Aorta (tissue), 5 donors: ENCODE measurements around the gene TFPI2. TPM values are rescaled to one million over a fixed set of nuclear protein-coding genes. Genes with fewer than 3 reads are reported as not detected.

ENCODE experiments used
- ATAC-seq: fragments of 200-7000 bp; cut with Tn5 transposase; one replicate; pipeline ENCODE4 v1.9.1; 2022; ENCODE audit warnings: moderate library complexity; ENCODE audit not compliant: low FRiP score
- DNase-seq, 2 donors: peaks; one replicate each; pipeline ENCODE4 v3.0.0-alpha.2; 2020
- H3K27ac ChIP-seq, 2 donors: one replicate each; pipeline ENCODE4 v1.5.1; 2013; ENCODE audit warnings: low read length in 2 of 2, mild to moderate bottlenecking in 2 of 2, moderate library complexity in 2 of 2, control low read depth in 1 of 2, inconsistent platforms in 1 of 2, low read depth in 1 of 2
- H3K27me3 ChIP-seq, 2 donors: one replicate each; pipeline ENCODE4 v1.6.1; 2013; ENCODE audit warnings: control low read depth in 1 of 2, low read length in 1 of 2, mild to moderate bottlenecking in 1 of 2, moderate library complexity in 1 of 2; ENCODE audit not compliant: insufficient read depth in 2 of 2, control insufficient read depth in 1 of 2
- H3K36me3 ChIP-seq, 2 donors: one replicate each; pipeline ENCODE4 v1.6.1; 2013; ENCODE audit warnings: control low read depth in 1 of 2, low read length in 1 of 2, mild to moderate bottlenecking in 1 of 2; ENCODE audit not compliant: insufficient read depth in 2 of 2, control insufficient read depth in 1 of 2
- H3K4me1 ChIP-seq, 2 donors: one replicate each; pipeline ENCODE4 v1.6.1; 2013; ENCODE audit warnings: low read length in 2 of 2, control low read depth in 1 of 2, mild to moderate bottlenecking in 1 of 2, moderate library complexity in 1 of 2; ENCODE audit not compliant: insufficient read depth in 2 of 2, control insufficient read depth in 1 of 2
- H3K4me3 ChIP-seq, 2 donors: one replicate each; pipeline ENCODE4 v1.5.1; 2013; ENCODE audit warnings: low read length in 2 of 2, control low read depth in 1 of 2, mild to moderate bottlenecking in 1 of 2
- H3K9me3 ChIP-seq: one replicate; pipeline ENCODE4 v1.6.1; 2013; ENCODE audit warnings: mild to moderate bottlenecking, low read length; ENCODE audit not compliant: control insufficient read depth
- WGBS, 2 donors: extraction: QIAGEN DNeasy Blood & Tissue Kit; methylation state at CpG; one replicate each; pipeline ENCODE4 v1.1.7; 2013; 5-methylcytosine and 5-hydroxymethylcytosine counted together
- intact Hi-C, 2 donors: fragments of 100-400 bp; cut with DNase I; formaldehyde crosslinking; loops; one replicate each; pipeline versions ENCODE4 v1.14.2 to v1.15.0; 2022
- polyA plus RNA-seq, 2 donors: library from polyadenylated mRNA; stranded (reverse); fragments of 200-250 nt; gene quantifications; one replicate each; pipeline ENCODE4 v1.2.3, GENCODE V29; 2013
- total RNA-seq, 2 donors: library from RNA; stranded (reverse); fragmentation: NEBNext Ultra II Directional; extraction: Animal tissue kit (Norgen Biotek cat#: 25700); gene quantifications; one replicate each; pipeline ENCODE4 v1.2.1, GENCODE V29; 2021
- donor health status: healthy with polysubstance abuse.
- donor health status: Bipolar disorder and iron deficiency.
- donor health status: DM: no; HTN: no; CAD: no.
- donor health status: DM: no; HTN: no; CAD: no.
- donor health status: DM: yes; HTN: yes; CAD: no.

TFPI2 gene
- total and polyA plus RNA-seq, 4 donors: 5.8 to 41.2 (median 11.2) TPM

- H3K27ac ChIP-seq: no peak overlapping the region
- H3K36me3 ChIP-seq: no peaks in the 10 kb centered on the region
- no peak overlapping the region for H3K4me3 ChIP-seq
- ATAC-seq (no peak), DNase-seq (no peak)
- intact Hi-C loops: no loop called here
- WGBS, 2 donors: 88 to 89% methylated on average over 3 of the region's 3 CpGs
- no peaks in the 10 kb centered on the region for H3K4me1 ChIP-seq
- no peaks in the 10 kb centered on the region for H3K27me3 ChIP-seq
- peaks cover 1% of the 10 kb centered on the region for H3K9me3 ChIP-seq
These were observed 12.8 kb downstream of the TFPI2 start for GRCh38 chr7:93877742-93878141.

- intact Hi-C loops: no loop called here
- WGBS, 2 donors: 69 to 78% methylated on average over 1 of the region's 1 CpG
- Histone ChIP-seq H3K4me1 (no peaks in the 10 kb centered on the region), H3K27me3 (no peaks in the 10 kb centered on the region), H3K36me3 (no peaks in the 10 kb centered on the region), H3K27ac (no peak overlapping the region), H3K4me3 (no peak overlapping the region), H3K9me3 (peaks cover 1% of the 10 kb centered on the region)
- no peak for ATAC-seq
- DNase-seq: no peak
These were observed 16.5 kb downstream of the TFPI2 start for GRCh38 chr7:93873998-93874574.

- intact Hi-C loops: no loop called here
- Histone ChIP-seq H3K36me3 (no peaks in the 10 kb centered on the region), H3K27me3 (no peaks in the 10 kb centered on the region), H3K9me3 (no peaks in the 10 kb centered on the region), H3K4me3 (no peak overlapping the region), H3K4me1 (no peaks in the 10 kb centered on the region), H3K27ac (no peak overlapping the region)
- 91 to 95% methylated on average over 3 of the region's 3 CpGs for whole genome bisulfite sequencing, 2 donors
- no peak for DNase-seq
- no peak for ATAC-seq
These were observed 23.7 kb downstream of the TFPI2 start for GRCh38 chr7:93866886-93867285.

GRCh38 chr7:93862651-93863050 is 27.9 kb downstream of the TFPI2 start:
- no peaks in the 10 kb centered on the region for H3K27me3 ChIP-seq
- intact Hi-C loops: no loop called here
- WGBS, 2 donors: 76 to 88% methylated on average over 2 of the region's 2 CpGs
- no peaks in the 10 kb centered on the region for H3K36me3 ChIP-seq
- no peaks in the 10 kb centered on the region for H3K9me3 ChIP-seq
- H3K4me1 ChIP-seq: no peaks in the 10 kb centered on the region
- no peak overlapping the region for H3K4me3 ChIP-seq
- no peak for DNase-seq
- ATAC-seq: no peak
- no peak overlapping the region for H3K27ac ChIP-seq

- Histone ChIP-seq H3K36me3 (no peaks in the 10 kb centered on the region), H3K27me3 (no peaks in the 10 kb centered on the region), H3K9me3 (no peaks in the 10 kb centered on the region), H3K4me1 (no peaks in the 10 kb centered on the region), H3K27ac (no peak overlapping the region), H3K4me3 (no peak overlapping the region)
- no peak for ATAC-seq
- intact Hi-C loops: no loop called here
- WGBS, 2 donors: 84 to 88% methylated on average over 4 of the region's 4 CpGs
- no peak for DNase-seq
These were observed 29.1 kb downstream of the TFPI2 start for GRCh38 chr7:93861325-93861949.

GRCh38 chr7:93860261-93860660 is 30.3 kb downstream of the TFPI2 start:
- H3K27me3 ChIP-seq: no peaks in the 10 kb centered on the region
- no peaks in the 10 kb centered on the region for H3K36me3 ChIP-seq
- WGBS, 2 donors: 92 to 94% methylated on average over 1 of the region's 1 CpG
- H3K4me1 ChIP-seq: no peaks in the 10 kb centered on the region
- no peak overlapping the region for H3K4me3 ChIP-seq
- no peak overlapping the region for H3K27ac ChIP-seq
- no peaks in the 10 kb centered on the region for H3K9me3 ChIP-seq
- intact Hi-C loops: no loop called here
- ATAC-seq (no peak), DNase-seq (no peak)

GRCh38 chr7:93858857-93859256 is 31.7 kb downstream of the TFPI2 start:
- Histone ChIP-seq H3K4me1 (no peaks in the 10 kb centered on the region), H3K27me3 (no peaks in the 10 kb centered on the region), H3K9me3 (no peaks in the 10 kb centered on the region), H3K4me3 (no peak overlapping the region), H3K27ac (no peak overlapping the region), H3K36me3 (no peaks in the 10 kb centered on the region)
- 92 to 96% methylated on average over 2 of the region's 2 CpGs for WGBS, 2 donors
- intact Hi-C loops: no loop called here
- ATAC-seq (no peak), DNase-seq (no peak)

- no peak overlapping the region for H3K4me3 ChIP-seq
These were observed 34.2 kb downstream of the TFPI2 start for GRCh38 chr7:93856323-93856722.

GRCh38 chr7:93855797-93856196 is 34.8 kb downstream of the TFPI2 start:
- Histone ChIP-seq H3K27ac (no peak overlapping the region), H3K4me3 (no peak overlapping the region), H3K36me3 (no peaks in the 10 kb centered on the region), H3K4me1 (peaks cover 0 to 2% of the 10 kb centered on the region in 2 donors), H3K27me3 (no peaks in the 10 kb centered on the region), H3K9me3 (no peaks in the 10 kb centered on the region)
- WGBS, 2 donors: 86 to 95% methylated on average over 1 of the region's 1 CpG
- DNase-seq (no peak), ATAC-seq (no peak)
- intact Hi-C loops: no loop called here

More at GRCh38 chr7:93856323-93856722, 34.2 kb downstream of the TFPI2 start:
- ATAC-seq (no peak), DNase-seq (no peak)
- intact Hi-C loops: no loop called here
- H3K36me3 ChIP-seq: no peaks in the 10 kb centered on the region
- H3K9me3 ChIP-seq: no peaks in the 10 kb centered on the region
- no peaks in the 10 kb centered on the region for H3K27me3 ChIP-seq
- H3K4me1 ChIP-seq: peaks cover 0 to 2% of the 10 kb centered on the region in 2 donors
- no peak overlapping the region for H3K27ac ChIP-seq
